GM23338 (cell line): ENCODE measurements around the gene RNF4. TPM values are rescaled to one million over a fixed set of nuclear protein-coding genes. Genes with fewer than 3 reads are reported as not detected.

ENCODE experiments used
- ATAC-seq: fragments of 200-7000 bp; cut with Tn5 transposase; 3 replicates; pipeline ENCODE4 v1.9.1; 2020
- DNase-seq: peaks from one replicate; pipeline ENCODE4 v3.0.0-alpha.2; 2015; ENCODE audit warnings: low spot score
- H2AFZ ChIP-seq: fragments of 200-600 bp; sonication (generic); 2 replicates; pipeline ENCODE4 v1.8.0; 2016; ENCODE audit warnings: antibody characterized with exemption, mild to moderate bottlenecking, moderate library complexity
- H3F3A ChIP-seq: fragments of 200-600 bp; sonication (generic); replicated peaks from 2 replicates; pipeline ENCODE4 v1.8.0; 2017; ENCODE audit warnings: antibody characterized with exemption, mixed run types, low read depth
- H3K27ac ChIP-seq: fragments of 200-600 bp; sonication (generic); 2 replicates; pipeline ENCODE4 v1.6.1; 2016; ENCODE audit warnings: low read depth
- H3K27me3 ChIP-seq: fragments of 200-600 bp; sonication (generic); 2 replicates; pipeline ENCODE4 v1.8.0; 2016; ENCODE audit warnings: mild to moderate bottlenecking, mixed run types, moderate library complexity; ENCODE audit not compliant: insufficient read depth
- H3K36me3 ChIP-seq: fragments of 200-600 bp; sonication (generic); 2 replicates; pipeline ENCODE4 v1.8.0; 2016; ENCODE audit warnings: mild to moderate bottlenecking; ENCODE audit not compliant: insufficient read depth
- H3K4me1 ChIP-seq: fragments of 200-600 bp; sonication (generic); 2 replicates; pipeline ENCODE4 v1.8.0; 2016; ENCODE audit warnings: mild to moderate bottlenecking, moderate library complexity; ENCODE audit not compliant: insufficient read depth
- H3K4me2 ChIP-seq: fragments of 200-600 bp; sonication (generic); 2 replicates; pipeline ENCODE4 v1.7.1; 2017; ENCODE audit warnings: mixed run types
- H3K4me3 ChIP-seq: fragments of 200-600 bp; sonication (generic); 2 replicates; pipeline ENCODE4 v1.6.1; 2016; ENCODE audit warnings: mixed run types
- H3K79me2 ChIP-seq: fragments of 200-600 bp; sonication (generic); replicated peaks from 2 replicates; pipeline ENCODE4 v1.8.0; 2017; ENCODE audit warnings: mild to moderate bottlenecking; ENCODE audit not compliant: insufficient read depth
- H3K9me2 ChIP-seq: fragments of 200-600 bp; sonication (generic); 2 replicates; pipeline ENCODE4 v1.8.0; 2017; ENCODE audit not compliant: insufficient read depth
- H4K20me1 ChIP-seq: fragments of 200-600 bp; sonication (generic); replicated peaks from 2 replicates; pipeline ENCODE4 v1.8.0; 2017; ENCODE audit warnings: mild to moderate bottlenecking; ENCODE audit not compliant: insufficient read depth
- H3K27ac Mint-ChIP-seq: 2 replicates; pipeline ENCODE4 v1.8.0; 2020; ENCODE audit warnings: inconsistent platforms, mild to moderate bottlenecking, moderate library complexity, mixed read lengths
- H3K27me3 Mint-ChIP-seq: 3 replicates; pipeline ENCODE4 v1.8.0; 2022; ENCODE audit warnings: low read depth, mild to moderate bottlenecking, moderate library complexity, mixed read lengths, inconsistent platforms; ENCODE audit not compliant: insufficient read depth, poor library complexity
- H3K36me3 Mint-ChIP-seq: 3 replicates; pipeline ENCODE4 v1.8.0; 2021; ENCODE audit warnings: low read depth, mild to moderate bottlenecking, inconsistent platforms, moderate library complexity, mixed read lengths
- H3K4me1 Mint-ChIP-seq: 3 replicates; pipeline ENCODE4 v1.8.0; 2020; ENCODE audit warnings: mild to moderate bottlenecking, inconsistent platforms, mixed read lengths
- H3K4me3 Mint-ChIP-seq: 3 replicates; pipeline ENCODE4 v1.8.0; 2021; ENCODE audit warnings: moderate library complexity, mild to moderate bottlenecking, inconsistent platforms, mixed read lengths
- H3K9me3 Mint-ChIP-seq: 3 replicates; pipeline ENCODE4 v1.8.0; 2020; ENCODE audit warnings: moderate library complexity, mild to moderate bottlenecking, inconsistent platforms, mixed read lengths
- CREB1 ChIP-seq: fragments of 250-450 bp; sonication (Bioruptor Pico); IDR thresholded peaks from 2 replicates; pipeline ENCODE4 v1.5.0; 2020; ENCODE audit warnings: low read depth, mild to moderate bottlenecking, moderate library complexity
- ETS1 ChIP-seq: IDR thresholded peaks from 2 replicates; pipeline ENCODE4 v1.6.1; 2016; ENCODE audit warnings: antibody characterized with exemption
- EZH2 ChIP-seq: fragments of 200-600 bp; sonication (generic); IDR thresholded peaks from one replicate; pipeline ENCODE4 v1.8.0; 2017; ENCODE audit warnings: antibody characterized with exemption, mild to moderate bottlenecking, low read depth; ENCODE audit not compliant: unreplicated experiment
- JUNB ChIP-seq: IDR thresholded peaks from one replicate; pipeline ENCODE4 v1.6.1; 2016; ENCODE audit warnings: antibody characterized with exemption; ENCODE audit not compliant: unreplicated experiment
- polyA plus RNA-seq: library from polyadenylated mRNA; unstranded; fragments of >200 nt; fragmentation: Nextera tagmentation; extraction: Ambion mirVana; gene quantifications from 2 replicates; pipeline ENCODE4 v1.2.1, GENCODE V29; 2016
- total RNA-seq: library from RNA; depleted of rRNA; stranded (reverse); fragments of >200 nt; shearing (Covaris generic); gene quantifications from 2 replicates; pipeline ENCODE4 v1.2.3, GENCODE V29; 2014
- TF ChIP-seq, protein P1 (sequence below): fragments of 250-450 bp; sonication (Bioruptor Pico); IDR thresholded peaks from 2 replicates; pipeline ENCODE4 v1.5.0; 2020; ENCODE audit warnings: mild to moderate bottlenecking, moderate library complexity

RNF4 gene
- total and polyA plus RNA-seq, 2 experiments from 2014 or later: 47.7 to 77.2 TPM

- H3K27me3 ChIP-seq: no peaks in the 10 kb centered on the region
- Mint-ChIP-seq H3K27ac (no peak overlapping the region), H3K9me3 (no peaks in the 10 kb centered on the region), H3K27me3 (peaks cover 7% of the 10 kb centered on the region), H3K4me1 (peaks cover 69% of the 10 kb centered on the region), H3K36me3 (peaks cover 1% of the 10 kb centered on the region; the same call in 2 of the 3 replicates), H3K4me3 (no peak overlapping the region)
- H2AFZ ChIP-seq: no peak overlapping the region
- no peaks in the 10 kb centered on the region for H3K9me2 ChIP-seq
- peaks cover 8% of the 10 kb centered on the region; the same call in 1 of the 2 replicates for H3F3A ChIP-seq
- no peak overlapping the region for H3K4me2 ChIP-seq
- no peak overlapping the region for H3K4me3 ChIP-seq
- ATAC-seq (no peak), DNase-seq (no peak)
- H3K79me2 ChIP-seq: peaks cover 100% of the 10 kb centered on the region
- no peak overlapping the region for H3K27ac ChIP-seq
- H4K20me1 ChIP-seq: peaks cover 96% of the 10 kb centered on the region
- no peaks in the 10 kb centered on the region for H3K36me3 ChIP-seq
- H3K4me1 ChIP-seq: peaks cover 60% of the 10 kb centered on the region
- no peak for TF ChIP-seq ETS1
- TF ChIP-seq, protein P1, sequence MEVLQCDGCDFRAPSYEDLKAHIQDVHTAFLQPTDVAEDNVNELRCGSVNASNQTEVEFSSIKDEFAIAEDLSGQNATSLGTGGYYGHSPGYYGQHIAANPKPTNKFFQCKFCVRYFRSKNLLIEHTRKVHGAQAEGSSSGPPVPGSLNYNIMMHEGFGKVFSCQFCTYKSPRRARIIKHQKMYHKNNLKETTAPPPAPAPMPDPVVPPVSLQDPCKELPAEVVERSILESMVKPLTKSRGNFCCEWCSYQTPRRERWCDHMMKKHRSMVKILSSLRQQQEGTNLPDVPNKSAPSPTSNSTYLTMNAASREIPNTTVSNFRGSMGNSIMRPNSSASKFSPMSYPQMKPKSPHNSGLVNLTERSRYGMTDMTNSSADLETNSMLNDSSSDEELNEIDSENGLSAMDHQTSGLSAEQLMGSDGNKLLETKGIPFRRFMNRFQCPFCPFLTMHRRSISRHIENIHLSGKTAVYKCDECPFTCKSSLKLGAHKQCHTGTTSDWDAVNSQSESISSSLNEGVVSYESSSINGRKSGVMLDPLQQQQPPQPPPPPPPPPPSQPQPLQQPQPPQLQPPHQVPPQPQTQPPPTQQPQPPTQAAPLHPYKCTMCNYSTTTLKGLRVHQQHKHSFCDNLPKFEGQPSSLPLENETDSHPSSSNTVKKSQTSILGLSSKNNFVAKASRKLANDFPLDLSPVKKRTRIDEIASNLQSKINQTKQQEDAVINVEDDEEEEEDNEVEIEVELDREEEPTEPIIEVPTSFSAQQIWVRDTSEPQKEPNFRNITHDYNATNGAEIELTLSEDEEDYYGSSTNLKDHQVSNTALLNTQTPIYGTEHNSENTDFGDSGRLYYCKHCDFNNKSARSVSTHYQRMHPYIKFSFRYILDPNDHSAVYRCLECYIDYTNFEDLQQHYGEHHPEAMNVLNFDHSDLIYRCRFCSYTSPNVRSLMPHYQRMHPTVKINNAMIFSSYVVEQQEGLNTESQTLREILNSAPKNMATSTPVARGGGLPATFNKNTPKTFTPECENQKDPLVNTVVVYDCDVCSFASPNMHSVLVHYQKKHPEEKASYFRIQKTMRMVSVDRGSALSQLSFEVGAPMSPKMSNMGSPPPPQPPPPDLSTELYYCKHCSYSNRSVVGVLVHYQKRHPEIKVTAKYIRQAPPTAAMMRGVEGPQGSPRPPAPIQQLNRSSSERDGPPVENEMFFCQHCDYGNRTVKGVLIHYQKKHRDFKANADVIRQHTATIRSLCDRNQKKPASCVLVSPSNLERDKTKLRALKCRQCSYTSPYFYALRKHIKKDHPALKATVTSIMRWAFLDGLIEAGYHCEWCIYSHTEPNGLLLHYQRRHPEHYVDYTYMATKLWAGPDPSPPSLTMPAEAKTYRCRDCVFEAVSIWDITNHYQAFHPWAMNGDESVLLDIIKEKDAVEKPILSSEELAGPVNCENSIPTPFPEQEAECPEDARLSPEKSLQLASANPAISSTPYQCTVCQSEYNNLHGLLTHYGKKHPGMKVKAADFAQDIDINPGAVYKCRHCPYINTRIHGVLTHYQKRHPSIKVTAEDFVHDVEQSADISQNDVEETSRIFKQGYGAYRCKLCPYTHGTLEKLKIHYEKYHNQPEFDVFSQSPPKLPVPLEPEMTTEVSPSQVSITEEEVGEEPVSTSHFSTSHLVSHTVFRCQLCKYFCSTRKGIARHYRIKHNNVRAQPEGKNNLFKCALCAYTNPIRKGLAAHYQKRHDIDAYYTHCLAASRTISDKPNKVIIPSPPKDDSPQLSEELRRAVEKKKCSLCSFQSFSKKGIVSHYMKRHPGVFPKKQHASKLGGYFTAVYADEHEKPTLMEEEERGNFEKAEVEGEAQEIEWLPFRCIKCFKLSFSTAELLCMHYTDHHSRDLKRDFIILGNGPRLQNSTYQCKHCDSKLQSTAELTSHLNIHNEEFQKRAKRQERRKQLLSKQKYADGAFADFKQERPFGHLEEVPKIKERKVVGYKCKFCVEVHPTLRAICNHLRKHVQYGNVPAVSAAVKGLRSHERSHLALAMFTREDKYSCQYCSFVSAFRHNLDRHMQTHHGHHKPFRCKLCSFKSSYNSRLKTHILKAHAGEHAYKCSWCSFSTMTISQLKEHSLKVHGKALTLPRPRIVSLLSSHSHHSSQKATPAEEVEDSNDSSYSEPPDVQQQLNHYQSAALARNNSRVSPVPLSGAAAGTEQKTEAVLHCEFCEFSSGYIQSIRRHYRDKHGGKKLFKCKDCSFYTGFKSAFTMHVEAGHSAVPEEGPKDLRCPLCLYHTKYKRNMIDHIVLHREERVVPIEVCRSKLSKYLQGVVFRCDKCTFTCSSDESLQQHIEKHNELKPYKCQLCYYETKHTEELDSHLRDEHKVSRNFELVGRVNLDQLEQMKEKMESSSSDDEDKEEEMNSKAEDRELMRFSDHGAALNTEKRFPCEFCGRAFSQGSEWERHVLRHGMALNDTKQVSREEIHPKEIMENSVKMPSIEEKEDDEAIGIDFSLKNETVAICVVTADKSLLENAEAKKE (CRISPR knock-in tag): no peak
- no peak for TF ChIP-seq EZH2
- TF ChIP-seq JUNB: no peak
- no peak for TF ChIP-seq CREB1 (CRISPR knock-in tag)
Measured at GRCh38 chr4:2483237-2483636, 14.3 kb downstream of the RNF4 start.
